ENCODE results near the gene TGIF1. TPM values are rescaled to one million over a fixed set of nuclear protein-coding genes. Genes with fewer than 3 reads are reported as not detected.

Gene TGIF1
- 66.2 to 91.1 TPM (median 84.2 TPM) in 5 replicates for total RNA-seq (2022; extraction: Qiagen RNA extraction)

GRCh38 chr18:3450012-3450798 is at the start of gene TGIF1:
TSS of gene TGIF1 (plus strand) at chr18:3450172. CDS start at chr18:3450490, 318 bp downstream.

Other genes with a start within 250 kb of the TGIF1 start
- gene MYOM1, start 230.2 kb upstream of the TGIF1 start, total RNA-seq (2022; extraction: Qiagen RNA extraction): 0.07 to 0.30 TPM (median 0.25 TPM) in 5 replicates
- 312 to 391 TPM (median 333 TPM) in 5 replicates for gene MYL12A, start 202.4 kb upstream of the TGIF1 start, total RNA-seq (2022; extraction: Qiagen RNA extraction)
- gene MYL12B, start 188.0 kb upstream of the TGIF1 start, total RNA-seq (2022; extraction: Qiagen RNA extraction): 384 to 403 TPM (median 388 TPM) in 5 replicates